Vagina (tissue), 2 donors: ENCODE data around the gene IPO11.

ENCODE experiments used
- POLR2A ChIP-seq, 2 donors: fragments of 450-650 bp; IDR thresholded peaks; one replicate each; pipeline ENCODE4 v1.6.1; 2017; ENCODE audit warnings: antibody characterized with exemption in 2 of 2, mild to moderate bottlenecking in 2 of 2, moderate library complexity in 2 of 2
- POLR2AphosphoS5 ChIP-seq, 2 donors: sonication (generic); formaldehyde crosslinking; IDR thresholded peaks; one replicate each; pipeline ENCODE4 v1.9.0; 2017; ENCODE audit warnings: antibody characterized with exemption in 2 of 2, mild to moderate bottlenecking in 2 of 2, low read depth in 1 of 2; ENCODE audit not compliant: insufficient read depth in 1 of 2
- TF ChIP-seq, protein P1 (sequence below), 3 experiments: fragments of 450-650 bp in 2 of 3; fragments of 200-600 bp in 1 of 3; sonication (generic) in 1 of 3; IDR thresholded peaks; one replicate each; pipeline ENCODE4 v1.5.1; 2017 to 2019; ENCODE audit warnings: antibody characterized with exemption in 3 of 3, mild to moderate bottlenecking in 2 of 3, moderate library complexity in 2 of 3

DNA sequence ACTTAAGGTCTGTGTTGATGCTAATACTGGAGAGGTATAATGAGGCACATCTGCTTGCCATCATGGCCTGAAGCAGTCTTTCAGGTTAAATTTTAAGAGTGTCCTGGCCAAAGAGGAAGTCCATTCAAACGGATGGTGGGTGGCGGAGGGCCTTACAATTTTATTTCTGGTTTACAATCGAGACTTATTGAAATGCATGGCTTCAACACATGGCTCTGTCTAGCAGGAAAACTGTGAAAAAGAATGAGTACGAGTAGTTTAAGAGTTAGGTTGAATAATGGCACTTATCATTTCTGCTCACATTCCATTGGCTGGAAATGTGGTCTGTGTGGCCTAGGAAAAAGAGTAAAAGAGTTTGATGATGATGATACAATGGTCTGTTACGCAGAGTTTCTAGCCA lies 208.2 kb downstream of the IPO11 start:
- TF ChIP-seq, protein P1, sequence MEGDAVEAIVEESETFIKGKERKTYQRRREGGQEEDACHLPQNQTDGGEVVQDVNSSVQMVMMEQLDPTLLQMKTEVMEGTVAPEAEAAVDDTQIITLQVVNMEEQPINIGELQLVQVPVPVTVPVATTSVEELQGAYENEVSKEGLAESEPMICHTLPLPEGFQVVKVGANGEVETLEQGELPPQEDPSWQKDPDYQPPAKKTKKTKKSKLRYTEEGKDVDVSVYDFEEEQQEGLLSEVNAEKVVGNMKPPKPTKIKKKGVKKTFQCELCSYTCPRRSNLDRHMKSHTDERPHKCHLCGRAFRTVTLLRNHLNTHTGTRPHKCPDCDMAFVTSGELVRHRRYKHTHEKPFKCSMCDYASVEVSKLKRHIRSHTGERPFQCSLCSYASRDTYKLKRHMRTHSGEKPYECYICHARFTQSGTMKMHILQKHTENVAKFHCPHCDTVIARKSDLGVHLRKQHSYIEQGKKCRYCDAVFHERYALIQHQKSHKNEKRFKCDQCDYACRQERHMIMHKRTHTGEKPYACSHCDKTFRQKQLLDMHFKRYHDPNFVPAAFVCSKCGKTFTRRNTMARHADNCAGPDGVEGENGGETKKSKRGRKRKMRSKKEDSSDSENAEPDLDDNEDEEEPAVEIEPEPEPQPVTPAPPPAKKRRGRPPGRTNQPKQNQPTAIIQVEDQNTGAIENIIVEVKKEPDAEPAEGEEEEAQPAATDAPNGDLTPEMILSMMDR (IDR thresholded peaks at IDR 0.05): no peak
- TF ChIP-seq POLR2AphosphoS5 (IDR thresholded peaks at IDR 0.05; ENCODE audit: insufficient read depth in 1 of 2, low read depth in 1 of 2): no peak
- no peak for TF ChIP-seq POLR2A (IDR thresholded peaks at IDR 0.05)
